ENCODE results near the gene LRRFIP1.

GRCh38 chr2:237590272-237591140, 36.9 kb upstream of the LRRFIP1 start, which contains the start of gene RAB17:
- TF ChIP-seq TAF1 (IDR thresholded peaks at IDR 0.05; ENCODE audit: borderline replicate concordance, insufficient read depth, low read length) (no peak), POLR2AphosphoS5 (IDR thresholded peaks at IDR 0.05; ENCODE audit: low read depth, low read length) (no peak), REST (IDR thresholded peaks at IDR 0.05; ENCODE audit: insufficient read depth in 1 of 2, low read depth in 2 of 2, low read length in 2 of 2) (no peak)
